T-helper 2 cell treated with Interferon-gamma antibody and Interleukin-4, amounts not matched to agents 5 μg/mL and 100 μg/mL, for 36 hours (primary cell): ENCODE measurements around the gene DNAH17.

ENCODE experiments used
- DNase-seq: peaks from one replicate; pipeline ENCODE4 v3.0.0; 2021; ENCODE audit warnings: low spot score
- H3K27ac Mint-ChIP-seq: one replicate; pipeline ENCODE4 v1.8.0; 2021; ENCODE audit warnings: mild to moderate bottlenecking, mixed read lengths
- H3K27me3 Mint-ChIP-seq: one replicate; pipeline ENCODE4 v1.8.0; 2021; ENCODE audit warnings: low read depth, mixed read lengths
- H3K36me3 Mint-ChIP-seq: one replicate; pipeline ENCODE4 v1.8.0; 2021; ENCODE audit warnings: low read depth, mixed read lengths
- H3K4me1 Mint-ChIP-seq: one replicate; pipeline ENCODE4 v1.8.0; 2021; ENCODE audit warnings: low read depth, mixed read lengths
- H3K4me3 Mint-ChIP-seq: one replicate; pipeline ENCODE4 v1.8.0; 2022; ENCODE audit warnings: mild to moderate bottlenecking, moderate library complexity, mixed read lengths
- H3K9me3 Mint-ChIP-seq: one replicate; pipeline ENCODE4 v1.8.0; 2021; ENCODE audit warnings: mixed read lengths

Gene DNAH17

GRCh38 chr17:78535273-78536197 is 41.7 kb downstream of the DNAH17 start:
- DNase-seq = no peak
- Mint-ChIP-seq H3K4me1 (peaks cover 19% of the 10 kb centered on the region), H3K4me3 (peak overlapping the region; percentile 65), H3K27ac (peak overlapping the region; percentile 85), H3K36me3 (no peaks in the 10 kb centered on the region), H3K9me3 (no peaks in the 10 kb centered on the region), H3K27me3 (no peaks in the 10 kb centered on the region)

DNA sequence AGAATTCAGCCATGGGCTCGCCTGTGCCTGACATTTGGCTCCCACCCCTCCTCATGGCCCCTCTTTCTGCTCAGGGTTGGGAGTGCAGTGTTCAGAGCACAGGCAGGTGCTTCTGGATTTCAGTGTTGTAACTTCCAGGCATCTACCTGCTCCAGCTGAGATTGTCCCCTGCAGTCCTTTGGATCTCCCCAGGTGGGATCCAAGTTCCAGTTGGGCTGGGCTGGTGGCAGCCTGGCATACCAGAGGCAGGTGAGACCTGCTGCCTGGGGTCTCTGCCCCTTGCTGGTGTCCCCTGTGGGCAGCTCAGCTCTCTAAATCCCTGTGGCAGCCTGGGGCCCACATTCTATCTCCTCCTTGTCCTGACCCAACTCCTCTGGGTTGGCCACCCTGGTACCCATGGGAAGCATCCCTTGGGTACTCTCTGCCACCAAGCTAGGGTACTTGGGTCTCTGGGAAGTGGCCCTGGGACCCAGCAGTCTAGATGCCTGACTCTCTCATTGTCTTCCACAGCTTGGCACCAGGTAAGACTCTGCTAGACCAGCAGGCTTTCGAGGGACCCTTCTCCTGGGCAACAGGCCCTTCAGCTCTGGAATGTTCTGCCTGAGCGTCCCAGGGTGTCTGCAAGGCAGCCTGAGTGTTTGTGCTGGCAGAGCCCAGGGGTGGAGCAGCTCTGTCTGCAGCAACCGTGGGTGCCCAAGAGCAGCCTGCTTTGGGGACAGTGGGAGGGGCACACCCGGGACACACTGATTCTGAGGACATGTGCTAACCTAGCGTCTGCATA is 42.5 kb downstream of the DNAH17 start:
- Mint-ChIP-seq H3K27ac (peak overlapping the region; percentile 85), H3K27me3 (no peaks in the 10 kb centered on the region), H3K4me3 (peak overlapping the region; percentile 65)

GRCh38 chr17:78532922-78533640 is 44.1 kb downstream of the DNAH17 start:
- H3K4me1 Mint-ChIP-seq = peaks cover 17% of the 10 kb centered on the region
- no peak for DNase-seq
- no peaks in the 10 kb centered on the region for H3K9me3 Mint-ChIP-seq
- H3K36me3 Mint-ChIP-seq = no peaks in the 10 kb centered on the region
- no peaks in the 10 kb centered on the region for H3K27me3 Mint-ChIP-seq
- no peak overlapping the region for H3K4me3 Mint-ChIP-seq
- H3K27ac Mint-ChIP-seq = no peak overlapping the region

More for the DNA sequence above, 42.5 kb downstream of the DNAH17 start:
- no peak for DNase-seq
- Mint-ChIP-seq H3K36me3 (no peaks in the 10 kb centered on the region), H3K9me3 (no peaks in the 10 kb centered on the region), H3K4me1 (peaks cover 19% of the 10 kb centered on the region)

DNA sequence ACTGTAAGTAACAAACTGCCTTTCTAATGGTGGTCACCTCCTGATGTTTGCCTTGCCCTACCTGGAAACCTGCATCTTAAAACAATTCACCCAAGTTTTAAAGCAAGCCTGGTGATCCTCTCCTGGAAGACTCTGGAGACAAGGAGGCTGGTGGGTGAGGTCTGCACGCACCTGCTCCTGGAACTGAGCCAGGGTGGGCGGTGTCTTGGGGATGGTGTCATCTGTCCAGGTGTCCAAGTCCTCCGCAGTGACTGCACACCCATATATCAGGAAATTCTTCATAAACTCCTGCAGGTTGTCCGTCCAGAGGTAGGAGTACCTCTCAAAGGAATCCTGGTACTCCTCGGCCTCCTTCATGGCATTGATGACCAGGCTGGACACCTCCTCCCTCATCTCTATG is 44.9 kb downstream of the DNAH17 start:
- Mint-ChIP-seq H3K36me3 (no peaks in the 10 kb centered on the region), H3K9me3 (no peaks in the 10 kb centered on the region), H3K27ac (no peak overlapping the region), H3K27me3 (no peaks in the 10 kb centered on the region), H3K4me3 (no peak overlapping the region), H3K4me1 (peaks cover 17% of the 10 kb centered on the region)
- DNase-seq = no peak

- no peak for DNase-seq
- H3K4me3 Mint-ChIP-seq = no peak overlapping the region
- no peaks in the 10 kb centered on the region for H3K27me3 Mint-ChIP-seq
- H3K36me3 Mint-ChIP-seq = no peaks in the 10 kb centered on the region
- H3K27ac Mint-ChIP-seq = no peak overlapping the region
- peaks cover 13% of the 10 kb centered on the region for H3K4me1 Mint-ChIP-seq
- no peaks in the 10 kb centered on the region for H3K9me3 Mint-ChIP-seq
Observed at GRCh38 chr17:78530675-78531074, 46.5 kb downstream of the DNAH17 start.

- Mint-ChIP-seq H3K27ac (no peak overlapping the region), H3K36me3 (no peaks in the 10 kb centered on the region), H3K27me3 (no peaks in the 10 kb centered on the region), H3K4me1 (peaks cover 7% of the 10 kb centered on the region), H3K9me3 (no peaks in the 10 kb centered on the region), H3K4me3 (no peak overlapping the region)
- DNase-seq = no peak
Observed at GRCh38 chr17:78529871-78530670, 47.1 kb downstream of the DNAH17 start.

DNA sequence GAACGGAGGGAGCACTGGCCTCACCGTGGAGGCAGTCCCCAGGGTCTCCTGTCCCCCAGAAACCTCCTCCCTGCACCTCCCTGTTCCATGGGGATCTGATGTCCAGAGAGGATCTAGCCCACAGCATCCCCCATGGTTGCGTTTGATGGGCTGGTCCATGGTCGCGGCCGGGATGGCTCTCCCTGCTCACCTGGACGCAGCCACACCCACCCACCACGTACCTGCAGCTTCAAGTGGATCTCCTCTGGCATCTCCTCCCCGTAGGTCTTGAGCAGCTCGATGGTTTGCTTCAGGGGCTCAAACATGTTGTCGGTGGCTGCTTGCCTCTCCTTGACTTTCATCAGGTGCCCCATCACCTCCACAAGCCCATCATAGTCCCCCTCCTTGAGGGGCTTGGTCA is 47.9 kb downstream of the DNAH17 start:
- peaks cover 2% of the 10 kb centered on the region for H3K4me1 Mint-ChIP-seq
- no peak for DNase-seq
- H3K36me3 Mint-ChIP-seq = no peaks in the 10 kb centered on the region
- no peak overlapping the region for H3K4me3 Mint-ChIP-seq
- H3K27me3 Mint-ChIP-seq = no peaks in the 10 kb centered on the region
- H3K27ac Mint-ChIP-seq = no peak overlapping the region
- no peaks in the 10 kb centered on the region for H3K9me3 Mint-ChIP-seq

- Mint-ChIP-seq H3K9me3 (no peaks in the 10 kb centered on the region), H3K36me3 (no peaks in the 10 kb centered on the region), H3K4me3 (no peak overlapping the region), H3K27ac (no peak overlapping the region), H3K27me3 (no peaks in the 10 kb centered on the region), H3K4me1 (peaks cover 2% of the 10 kb centered on the region)
- no peak for DNase-seq
Observed at GRCh38 chr17:78528541-78528940, 48.7 kb downstream of the DNAH17 start.

DNA sequence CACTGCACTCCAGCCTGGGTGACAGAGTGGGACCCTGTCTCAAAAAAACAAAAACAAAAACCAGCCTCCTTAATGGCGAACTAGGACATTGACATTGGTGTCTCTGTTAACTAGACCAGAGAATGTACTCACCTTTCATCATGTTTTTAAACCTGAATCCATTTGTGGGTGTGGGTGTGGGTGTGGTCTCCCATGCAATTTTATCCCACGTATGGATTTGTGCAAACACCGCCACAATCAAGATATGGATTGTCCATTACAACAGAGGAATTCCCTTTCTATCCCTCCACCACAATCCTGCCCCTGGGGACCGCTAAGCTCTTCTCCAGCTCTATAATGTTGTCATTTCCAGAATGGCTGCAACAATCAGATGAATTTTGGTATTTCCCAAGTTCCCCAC is 49.9 kb downstream of the DNAH17 start:
- no peaks in the 10 kb centered on the region for H3K27me3 Mint-ChIP-seq
- DNase-seq = no peak
- no peak overlapping the region for H3K4me3 Mint-ChIP-seq
- no peaks in the 10 kb centered on the region for H3K9me3 Mint-ChIP-seq
- no peaks in the 10 kb centered on the region for H3K4me1 Mint-ChIP-seq
- H3K36me3 Mint-ChIP-seq = no peaks in the 10 kb centered on the region
- H3K27ac Mint-ChIP-seq = no peak overlapping the region

DNA sequence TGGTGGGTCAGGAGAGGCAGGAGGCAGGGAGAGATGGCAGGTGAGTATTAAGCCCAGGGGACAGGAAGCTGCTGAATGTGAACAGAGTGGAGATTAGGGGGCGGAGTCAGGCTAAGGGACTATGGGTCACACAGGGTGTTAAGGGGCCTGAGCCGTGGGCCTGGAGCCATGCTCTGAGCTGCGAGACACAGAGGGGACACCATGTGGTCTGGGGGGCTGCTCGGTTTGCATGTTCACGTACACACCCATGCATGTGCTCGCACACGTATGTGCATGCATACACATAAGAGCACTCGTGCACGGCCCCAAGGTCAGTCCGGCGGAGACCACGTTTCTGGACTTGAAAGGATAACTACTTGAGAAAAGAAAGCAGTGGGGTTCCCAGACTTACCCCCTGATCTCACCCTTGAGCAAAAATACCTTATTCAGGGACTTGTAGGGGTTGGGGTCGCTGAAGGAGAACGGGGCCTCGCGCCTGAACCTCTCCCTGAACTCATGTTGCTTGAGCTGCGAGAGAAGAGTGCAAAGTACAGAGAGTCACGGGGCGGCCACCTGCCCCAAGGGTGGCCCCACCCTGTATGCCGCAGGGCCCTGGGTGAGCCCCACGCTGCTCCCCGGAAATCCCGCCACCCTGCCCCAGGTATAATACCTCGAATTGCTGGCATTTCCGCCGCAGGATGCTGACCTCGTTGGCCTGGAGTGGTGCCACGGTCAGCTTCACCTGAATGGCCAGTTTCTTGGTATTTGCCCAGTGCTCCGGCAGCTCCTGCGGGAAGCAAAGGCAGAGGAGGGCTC is 50.8 kb downstream of the DNAH17 start:
- no peaks in the 10 kb centered on the region for H3K36me3 Mint-ChIP-seq

GRCh38 chr17:78525511-78526160 is 51.6 kb downstream of the DNAH17 start:
- H3K4me3 Mint-ChIP-seq = no peak overlapping the region
- DNase-seq = no peak
- no peaks in the 10 kb centered on the region for H3K9me3 Mint-ChIP-seq
- no peaks in the 10 kb centered on the region for H3K36me3 Mint-ChIP-seq
- H3K27ac Mint-ChIP-seq = no peak overlapping the region
- H3K4me1 Mint-ChIP-seq = no peaks in the 10 kb centered on the region
- H3K27me3 Mint-ChIP-seq = peaks cover 3% of the 10 kb centered on the region

More for the DNA sequence above, 50.8 kb downstream of the DNAH17 start:
- Mint-ChIP-seq H3K27me3 (peaks cover 3% of the 10 kb centered on the region), H3K9me3 (no peaks in the 10 kb centered on the region), H3K4me1 (no peaks in the 10 kb centered on the region), H3K27ac (no peak overlapping the region), H3K4me3 (no peak overlapping the region)
- DNase-seq = no peak

- Mint-ChIP-seq H3K36me3 (no peaks in the 10 kb centered on the region), H3K4me3 (no peak overlapping the region), H3K9me3 (no peaks in the 10 kb centered on the region), H3K27me3 (peaks cover 6% of the 10 kb centered on the region), H3K27ac (no peak overlapping the region), H3K4me1 (no peaks in the 10 kb centered on the region)
- DNase-seq = no peak
Observed at GRCh38 chr17:78524870-78525510, 52.2 kb downstream of the DNAH17 start.
